Muscle layer of duodenum (tissue), 2 donors: ENCODE measurements around the gene ABHD5.

Experiments used
- H3K27ac ChIP-seq: one replicate; pipeline ENCODE4 v1.7.0; 2013; ENCODE audit warnings: mild to moderate bottlenecking, low read length
- H3K27me3 ChIP-seq: one replicate; pipeline ENCODE4 v1.7.0; 2013; ENCODE audit warnings: low read depth, mild to moderate bottlenecking, control low read depth, low read length
- H3K36me3 ChIP-seq, 2 donors: one replicate each; pipeline ENCODE4 v1.7.0; 2013; ENCODE audit warnings: low read length in 2 of 2, control low read depth in 1 of 2, mild to moderate bottlenecking in 1 of 2; ENCODE audit not compliant: insufficient read depth in 2 of 2, control insufficient read depth in 1 of 2
- H3K4me1 ChIP-seq, 2 donors: one replicate each; pipeline ENCODE4 v1.7.0; 2013; ENCODE audit warnings: low read length in 2 of 2, mild to moderate bottlenecking in 2 of 2, control low read depth in 1 of 2, moderate library complexity in 1 of 2; ENCODE audit not compliant: insufficient read depth in 2 of 2, control insufficient read depth in 1 of 2
- H3K4me3 ChIP-seq, 2 donors: one replicate each; pipeline ENCODE4 v1.7.0; 2013; ENCODE audit warnings: low read length in 2 of 2, low read depth in 1 of 2, mild to moderate bottlenecking in 1 of 2
- H3K9me3 ChIP-seq, 2 donors: one replicate each; pipeline ENCODE4 v1.7.0; 2013; ENCODE audit warnings: low read length in 2 of 2, control low read depth in 1 of 2, mild to moderate bottlenecking in 1 of 2; ENCODE audit not compliant: control insufficient read depth in 1 of 2
- donor health status: healthy.

The ABHD5 gene

GRCh38 chr3:43726521-43726920, 35.8 kb downstream of the ABHD5 start:
- H3K4me1 ChIP-seq: no peaks in the 10 kb centered on the region
- H3K27me3 ChIP-seq: no peaks in the 10 kb centered on the region
- H3K36me3 ChIP-seq: peaks cover 10 to 13% of the 10 kb centered on the region in 2 donors
- no peaks in the 10 kb centered on the region for H3K9me3 ChIP-seq
- H3K27ac ChIP-seq: no peak overlapping the region
- no peak overlapping the region for H3K4me3 ChIP-seq

GRCh38 chr3:43727930-43728329, 37.2 kb downstream of the ABHD5 start:
- Histone ChIP-seq H3K4me3 (no peak overlapping the region), H3K4me1 (no peaks in the 10 kb centered on the region), H3K9me3 (no peaks in the 10 kb centered on the region), H3K36me3 (peaks cover 10 to 13% of the 10 kb centered on the region in 2 donors), H3K27ac (no peak overlapping the region), H3K27me3 (no peaks in the 10 kb centered on the region)

GRCh38 chr3:43728476-43728875, 37.7 kb downstream of the ABHD5 start:
- no peaks in the 10 kb centered on the region for H3K27me3 ChIP-seq
- H3K36me3 ChIP-seq: peaks cover 10 to 13% of the 10 kb centered on the region in 2 donors
- no peak overlapping the region for H3K27ac ChIP-seq
- H3K9me3 ChIP-seq: no peaks in the 10 kb centered on the region
- H3K4me3 ChIP-seq: no peak overlapping the region
- H3K4me1 ChIP-seq: no peaks in the 10 kb centered on the region

- Histone ChIP-seq H3K36me3 (peaks cover 10 to 14% of the 10 kb centered on the region in 2 donors), H3K27me3 (no peaks in the 10 kb centered on the region), H3K27ac (no peak overlapping the region), H3K4me3 (no peak overlapping the region), H3K9me3 (no peaks in the 10 kb centered on the region), H3K4me1 (no peaks in the 10 kb centered on the region)
Measured at GRCh38 chr3:43728947-43729346, 38.2 kb downstream of the ABHD5 start.

- no peak overlapping the region for H3K4me3 ChIP-seq
- no peak overlapping the region for H3K27ac ChIP-seq
- H3K27me3 ChIP-seq: no peaks in the 10 kb centered on the region
- H3K4me1 ChIP-seq: no peaks in the 10 kb centered on the region
- H3K36me3 ChIP-seq: peaks cover 10 to 21% of the 10 kb centered on the region in 2 donors
- no peaks in the 10 kb centered on the region for H3K9me3 ChIP-seq
Measured at GRCh38 chr3:43729707-43730414, 39.1 kb downstream of the ABHD5 start.

GRCh38 chr3:43732747-43733425, 42.1 kb downstream of the ABHD5 start:
- Histone ChIP-seq H3K27ac (no peak overlapping the region), H3K36me3 (peaks cover 0 to 21% of the 10 kb centered on the region in 2 donors), H3K9me3 (no peaks in the 10 kb centered on the region), H3K4me1 (no peaks in the 10 kb centered on the region), H3K27me3 (no peaks in the 10 kb centered on the region), H3K4me3 (no peak overlapping the region)

GRCh38 chr3:43733459-43734384, 43.0 kb downstream of the ABHD5 start:
- Histone ChIP-seq H3K36me3 (peaks cover 0 to 13% of the 10 kb centered on the region in 2 donors), H3K27me3 (no peaks in the 10 kb centered on the region), H3K4me1 (no peaks in the 10 kb centered on the region), H3K9me3 (no peaks in the 10 kb centered on the region), H3K27ac (no peak overlapping the region), H3K4me3 (no peak overlapping the region)

- Histone ChIP-seq H3K27ac (no peak overlapping the region), H3K9me3 (no peaks in the 10 kb centered on the region), H3K36me3 (peaks cover 0 to 7% of the 10 kb centered on the region in 2 donors), H3K27me3 (no peaks in the 10 kb centered on the region), H3K4me1 (no peaks in the 10 kb centered on the region), H3K4me3 (no peak overlapping the region)
Measured at GRCh38 chr3:43734685-43735084, 43.9 kb downstream of the ABHD5 start.

- H3K4me3 ChIP-seq: no peak overlapping the region
- H3K9me3 ChIP-seq: no peaks in the 10 kb centered on the region
- peaks cover 0 to 7% of the 10 kb centered on the region in 2 donors for H3K36me3 ChIP-seq
- no peak overlapping the region for H3K27ac ChIP-seq
- H3K27me3 ChIP-seq: no peaks in the 10 kb centered on the region
- no peaks in the 10 kb centered on the region for H3K4me1 ChIP-seq
Measured at GRCh38 chr3:43735618-43736017, 44.9 kb downstream of the ABHD5 start.

- Histone ChIP-seq H3K27ac (no peak overlapping the region), H3K36me3 (peaks cover 0 to 7% of the 10 kb centered on the region in 2 donors), H3K27me3 (no peaks in the 10 kb centered on the region), H3K9me3 (no peaks in the 10 kb centered on the region), H3K4me3 (no peak overlapping the region), H3K4me1 (no peaks in the 10 kb centered on the region)
Measured at GRCh38 chr3:43736558-43737440, 46.1 kb downstream of the ABHD5 start.
